Gastroesophageal sphincter (tissue), 4 donors: ENCODE data around the gene CLASP1. TPM values are rescaled to one million over a fixed set of nuclear protein-coding genes. Genes with fewer than 3 reads are reported as not detected.
"Not testable (repeated sequence)": the region's sequence is repeated elsewhere in the genome, so short reads cannot be mapped to it uniquely, and the experiment has no call there.

Experiments
- ATAC-seq: fragments of 150-250 bp; one replicate; pipeline ENCODE4 v1.9.1; 2016; ENCODE audit warnings: mild to moderate bottlenecking, moderate library complexity
- H3K27ac ChIP-seq, 4 donors: fragments of 200-600 bp; sonication (generic) in 3 of 4; 1 replicate in 3 of 4; 2 replicates in 1 of 4; pipeline ENCODE4 v1.5.1; 2016 to 2019
- H3K27me3 ChIP-seq: fragments of 200-600 bp; sonication (generic); one replicate; pipeline ENCODE4 v1.5.1; 2019
- H3K36me3 ChIP-seq, 2 donors: fragments of 200-600 bp; sonication (generic); one replicate each; pipeline ENCODE4 v1.5.1; 2019; ENCODE audit warnings: control low read depth in 1 of 2
- H3K4me1 ChIP-seq, 3 donors: fragments of 200-600 bp; sonication (generic); 1 replicate in 2 of 3; 2 replicates in 1 of 3; pipeline ENCODE4 v1.5.1; 2016 to 2019; ENCODE audit warnings: control low read depth in 2 of 3
- H3K4me3 ChIP-seq, 2 donors: fragments of 200-600 bp; sonication (generic); one replicate each; pipeline ENCODE4 v1.5.1; 2019; ENCODE audit warnings: mild to moderate bottlenecking in 1 of 2, moderate library complexity in 1 of 2
- H3K9me3 ChIP-seq, 3 donors: fragments of 200-600 bp; sonication (generic); one replicate each; pipeline ENCODE4 v1.5.1; 2017 to 2019; ENCODE audit warnings: control low read depth in 2 of 3
- CTCF ChIP-seq, 4 experiments: fragments of 200-600 bp in 2 of 4; fragments of 450-650 bp in 2 of 4; sonication (generic) in 1 of 4; IDR thresholded peaks; one replicate each; pipeline ENCODE4 v1.5.1; 2017 to 2019; ENCODE audit warnings: antibody characterized with exemption in 4 of 4, mild to moderate bottlenecking in 2 of 4, moderate library complexity in 2 of 4
- EP300 ChIP-seq: sonication (generic); formaldehyde crosslinking; IDR thresholded peaks from one replicate; pipeline ENCODE4 v1.6.1; 2017; ENCODE audit warnings: antibody characterized with exemption, mild to moderate bottlenecking
- POLR2A ChIP-seq, 2 donors: fragments of 450-650 bp; IDR thresholded peaks; one replicate each; pipeline ENCODE4 v1.6.1; 2017; ENCODE audit warnings: antibody characterized with exemption in 2 of 2, mild to moderate bottlenecking in 2 of 2, moderate library complexity in 1 of 2
- POLR2AphosphoS5 ChIP-seq: sonication (generic); formaldehyde crosslinking; IDR thresholded peaks from one replicate; pipeline ENCODE4 v1.6.1; 2017; ENCODE audit warnings: antibody characterized with exemption
- WGBS, 2 donors: methylation state at CpG; one replicate each; pipeline ENCODE4 v1.1.5; 2018; ENCODE audit warnings: low coverage in 1 of 2; 5-methylcytosine and 5-hydroxymethylcytosine counted together
- total RNA-seq, 4 donors: library from RNA; depleted of rRNA; stranded (reverse); fragments of >200 nt; gene quantifications; one replicate each; pipeline ENCODE4 v1.1.0, GENCODE V29; 2016

The CLASP1 gene
- total RNA-seq, 4 donors from 2014 or later, result 72.0 to 108 (median 84.7) TPM

GRCh38 chr2:121562269-121563176 is 86.7 kb downstream of the CLASP1 start:
- Histone ChIP-seq H3K36me3 (no peaks in the 10 kb centered on the region), H3K27ac (no peak overlapping the region), H3K27me3 (no peaks in the 10 kb centered on the region), H3K4me3 (no peak overlapping the region), H3K4me1 (peaks cover 9 to 80% (median 16%) of the 10 kb centered on the region in 3 donors), H3K9me3 (no peaks in the 10 kb centered on the region)
- WGBS, 2 donors, result 77 to 91% methylated on average over 2 to 3 of the region's 4 CpGs
- ATAC-seq, result no peak
- TF ChIP-seq POLR2A (IDR thresholded peaks at IDR 0.05), result no peak
- no peak for TF ChIP-seq EP300
- no peak for TF ChIP-seq CTCF (IDR thresholded peaks at IDR 0.05)
- no peak for TF ChIP-seq POLR2AphosphoS5

GRCh38 chr2:121561617-121562268 is 87.5 kb downstream of the CLASP1 start:
- Histone ChIP-seq H3K27me3 (no peaks in the 10 kb centered on the region), H3K4me3 (no peak overlapping the region), H3K9me3 (no peaks in the 10 kb centered on the region), H3K4me1 (peaks cover 9 to 72% (median 16%) of the 10 kb centered on the region in 3 donors), H3K27ac (no peak overlapping the region), H3K36me3 (no peaks in the 10 kb centered on the region)
- TF ChIP-seq CTCF (IDR thresholded peaks at IDR 0.05) (no peak), POLR2AphosphoS5 (no peak), POLR2A (IDR thresholded peaks at IDR 0.05) (no peak), EP300 (no peak)
- no peak for ATAC-seq
- 83 to 100% methylated on average over 1 to 2 of the region's 2 CpGs for WGBS, 2 donors

GRCh38 chr2:121558329-121558728 is 90.9 kb downstream of the CLASP1 start:
- TF ChIP-seq CTCF (IDR thresholded peaks at IDR 0.05) (no peak), EP300 (no peak), POLR2AphosphoS5 (no peak), POLR2A (IDR thresholded peaks at IDR 0.05) (no peak)
- H3K9me3 ChIP-seq, result no peaks in the 10 kb centered on the region
- H3K36me3 ChIP-seq, result no peaks in the 10 kb centered on the region
- no peaks in the 10 kb centered on the region for H3K27me3 ChIP-seq
- H3K4me3 ChIP-seq, result no peak overlapping the region
- no peak for ATAC-seq
- 81 to 82% methylated on average over 5 to 7 of the region's 7 CpGs for WGBS, 2 donors
- H3K27ac ChIP-seq, result no peak overlapping the region
- H3K4me1 ChIP-seq, result peaks cover 2 to 59% (median 7%) of the 10 kb centered on the region in 3 donors

GRCh38 chr2:121555008-121555407 is 94.3 kb downstream of the CLASP1 start:
- TF ChIP-seq POLR2A (IDR thresholded peaks at IDR 0.05) (no peak), POLR2AphosphoS5 (no peak), CTCF (IDR thresholded peaks at IDR 0.05) (no peak), EP300 (no peak)
- Histone ChIP-seq H3K9me3 (no peaks in the 10 kb centered on the region), H3K4me3 (no peak overlapping the region), H3K27ac (no peak overlapping the region), H3K27me3 (no peaks in the 10 kb centered on the region), H3K4me1 (peaks cover 0 to 26% (median 0%) of the 10 kb centered on the region in 3 donors), H3K36me3 (no peaks in the 10 kb centered on the region)
- no peak for ATAC-seq
- 80 to 88% methylated on average over 3 to 5 of the region's 7 CpGs for WGBS, 2 donors

- H3K9me3 ChIP-seq, H3K4me3 ChIP-seq, H3K27ac ChIP-seq, ATAC-seq, H3K36me3 ChIP-seq, H3K27me3 ChIP-seq: not testable (repeated sequence)
- peaks cover 0 to 17% (median 0%) of the 10 kb centered on the region in 3 donors for H3K4me1 ChIP-seq
- 87 to 90% methylated on average over 2 of the region's 2 CpGs for WGBS, 2 donors
Measured at GRCh38 chr2:121552477-121553180, 96.6 kb downstream of the CLASP1 start.
